T47D (cell line): ENCODE results near the gene PLD5.
"Not testable (repeated sequence)": the region's sequence is repeated elsewhere in the genome, so short reads cannot be mapped to it uniquely, and the experiment has no call there.

ENCODE experiments used
- DNase-seq, 2 experiments: peaks; one replicate each; pipeline versions ENCODE4 v3.0.0 to v3.0.0-alpha.2; 2011 to 2012; ENCODE audit warnings: low read depth in 1 of 2, low spot score in 1 of 2
- JUND ChIP-seq: IDR thresholded peaks from 2 replicates; pipeline ENCODE4 v1.6.1; 2012; ENCODE audit warnings: low read depth
- in situ Hi-C: cut with HindIII; loops from 2 replicates; pipeline ENCODE4 v1.10.0; 2016; ENCODE audit warnings: low sequenced_read_pairs, low pct_unique_long_range_greater_than_20kb

The PLD5 gene

DNA sequence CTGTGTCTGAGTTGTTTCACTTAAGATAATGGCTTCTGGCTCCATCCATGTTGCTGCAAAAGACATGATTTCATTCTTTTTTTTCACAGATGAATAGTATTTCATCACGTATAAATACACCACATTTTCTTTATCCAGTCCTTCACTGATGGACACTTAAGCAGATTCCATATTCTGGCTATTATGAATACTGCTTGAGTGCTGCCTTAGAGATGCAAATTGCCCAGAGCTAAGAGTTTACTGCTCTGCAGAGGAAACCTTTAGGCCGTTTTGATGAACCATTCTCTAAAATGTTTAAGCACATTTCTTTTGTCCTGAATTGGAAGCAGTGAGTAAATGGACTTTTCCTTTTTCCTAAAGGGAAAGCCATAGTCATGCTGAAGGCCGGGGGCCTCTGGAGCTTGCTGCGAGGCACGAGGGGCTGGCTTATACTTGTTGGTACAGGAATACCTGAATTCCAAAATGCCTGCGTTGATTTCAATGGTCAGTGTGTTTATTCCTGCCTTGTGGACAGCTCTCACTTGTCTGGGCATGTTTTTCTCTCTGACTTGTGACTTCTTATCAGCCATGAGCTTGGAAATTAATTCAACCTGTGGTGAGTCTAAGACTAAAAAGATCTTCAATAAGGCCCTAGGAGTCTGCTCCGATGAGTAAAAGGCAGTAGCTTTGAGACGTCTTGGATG lies 324.6 kb downstream of the PLD5 start:
- no peak for DNase-seq
- TF ChIP-seq JUND: no peak
- in situ Hi-C loops: no loop called here

- no peak for DNase-seq
- in situ Hi-C loops: no loop called here
- no peak for TF ChIP-seq JUND
These were observed 326.3 kb downstream of the PLD5 start for GRCh38 chr1:242197907-242198820.

- TF ChIP-seq JUND: no peak
- in situ Hi-C loops: no loop called here
- DNase-seq: no peak
These were observed 327.6 kb downstream of the PLD5 start for GRCh38 chr1:242196914-242197313.

GRCh38 chr1:242196101-242196500 lies 328.4 kb downstream of the PLD5 start:
- TF ChIP-seq JUND: no peak
- DNase-seq: no peak
- in situ Hi-C loops: no loop called here

DNA sequence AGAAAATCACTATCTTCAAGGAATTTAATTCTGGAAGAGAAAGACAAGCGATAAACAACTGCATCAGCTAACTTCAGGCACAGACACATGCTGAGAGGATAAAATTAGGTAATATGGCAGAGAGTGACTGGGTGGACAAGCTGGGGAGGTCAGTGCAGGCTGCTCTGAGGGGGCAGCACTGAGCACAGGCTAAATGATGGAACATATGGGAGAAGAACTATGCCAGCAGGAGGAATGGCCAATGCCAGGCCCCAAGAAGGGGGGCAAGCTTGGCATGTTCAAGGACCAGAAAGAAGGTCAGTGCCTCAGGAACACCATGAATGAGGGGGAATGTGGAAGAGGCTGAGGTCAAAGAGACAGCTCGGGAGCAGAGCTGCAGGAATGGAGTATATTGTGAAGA lies 334.9 kb downstream of the PLD5 start:
- in situ Hi-C loops: no loop called here
- no peak for TF ChIP-seq JUND
- DNase-seq: no peak

DNA sequence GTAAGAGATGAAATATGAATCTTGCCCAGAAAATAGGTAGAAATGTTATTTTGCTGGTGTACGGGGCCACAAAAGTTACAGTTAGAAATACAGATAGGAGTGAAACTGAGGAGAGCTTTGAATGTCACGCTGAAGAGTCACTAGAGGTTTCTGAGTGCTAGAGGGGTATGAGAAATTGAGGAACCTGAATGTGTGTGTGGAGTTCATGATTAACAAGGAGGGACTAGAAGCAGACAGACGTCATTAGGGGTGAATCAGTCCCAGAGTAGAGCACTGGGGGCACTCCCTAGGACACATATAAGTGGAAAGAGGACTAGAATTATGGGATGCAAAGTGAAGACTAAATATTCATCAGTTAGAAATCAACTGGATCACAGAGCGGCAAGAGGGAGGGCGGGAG lies 336.7 kb downstream of the PLD5 start:
- in situ Hi-C loops: no loop called here
- TF ChIP-seq JUND: no peak
- DNase-seq: no peak

GRCh38 chr1:242187171-242187570 lies 337.3 kb downstream of the PLD5 start:
- in situ Hi-C loops: no loop called here
- TF ChIP-seq JUND: no peak
- DNase-seq: no peak

- in situ Hi-C loops: no loop called here
- no peak for DNase-seq
- no peak for TF ChIP-seq JUND
These were observed 338.8 kb downstream of the PLD5 start for GRCh38 chr1:242185731-242186130.

DNA sequence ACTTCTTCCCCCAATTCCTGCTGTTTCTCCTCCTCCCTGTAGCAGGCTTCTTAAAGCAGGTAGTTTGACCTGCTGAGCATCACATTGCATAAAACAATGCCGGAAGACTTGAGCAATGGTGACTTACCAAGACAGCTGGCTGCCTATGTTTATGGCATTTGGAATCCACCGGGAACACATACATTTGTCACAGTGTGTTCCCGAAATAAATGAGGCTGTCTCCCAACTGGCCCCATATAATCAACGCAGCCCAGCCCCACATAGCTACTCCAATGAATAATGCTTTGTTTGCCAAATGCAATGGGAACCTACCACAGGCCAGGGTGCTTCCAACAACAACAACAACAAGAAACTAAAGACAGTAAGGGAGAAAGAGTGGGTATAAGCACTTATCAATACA lies 339.5 kb downstream of the PLD5 start:
- in situ Hi-C loops: no loop called here
- no peak for TF ChIP-seq JUND
- DNase-seq: no peak

DNA sequence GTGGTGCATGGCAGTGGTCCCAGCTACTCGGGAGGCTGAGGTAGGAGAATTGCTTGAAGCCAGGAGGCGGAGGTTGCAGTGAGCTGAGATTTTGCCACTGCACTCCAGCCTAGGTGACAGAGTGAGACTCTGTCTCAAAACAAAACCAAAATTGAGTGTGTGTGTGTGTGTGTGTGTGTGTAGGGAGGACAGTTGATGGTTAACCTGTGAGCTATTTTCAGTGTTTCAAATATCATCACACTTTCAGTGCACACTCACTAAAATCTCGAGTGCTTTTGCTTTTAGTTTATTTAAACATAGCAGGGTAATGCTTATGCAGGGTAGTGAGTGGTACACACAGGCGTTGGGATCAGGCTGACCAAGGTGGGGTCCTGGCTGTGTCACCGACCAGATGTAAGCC lies 344.7 kb downstream of the PLD5 start:
- DNase-seq, in situ Hi-C loops: not testable (repeated sequence)

DNA sequence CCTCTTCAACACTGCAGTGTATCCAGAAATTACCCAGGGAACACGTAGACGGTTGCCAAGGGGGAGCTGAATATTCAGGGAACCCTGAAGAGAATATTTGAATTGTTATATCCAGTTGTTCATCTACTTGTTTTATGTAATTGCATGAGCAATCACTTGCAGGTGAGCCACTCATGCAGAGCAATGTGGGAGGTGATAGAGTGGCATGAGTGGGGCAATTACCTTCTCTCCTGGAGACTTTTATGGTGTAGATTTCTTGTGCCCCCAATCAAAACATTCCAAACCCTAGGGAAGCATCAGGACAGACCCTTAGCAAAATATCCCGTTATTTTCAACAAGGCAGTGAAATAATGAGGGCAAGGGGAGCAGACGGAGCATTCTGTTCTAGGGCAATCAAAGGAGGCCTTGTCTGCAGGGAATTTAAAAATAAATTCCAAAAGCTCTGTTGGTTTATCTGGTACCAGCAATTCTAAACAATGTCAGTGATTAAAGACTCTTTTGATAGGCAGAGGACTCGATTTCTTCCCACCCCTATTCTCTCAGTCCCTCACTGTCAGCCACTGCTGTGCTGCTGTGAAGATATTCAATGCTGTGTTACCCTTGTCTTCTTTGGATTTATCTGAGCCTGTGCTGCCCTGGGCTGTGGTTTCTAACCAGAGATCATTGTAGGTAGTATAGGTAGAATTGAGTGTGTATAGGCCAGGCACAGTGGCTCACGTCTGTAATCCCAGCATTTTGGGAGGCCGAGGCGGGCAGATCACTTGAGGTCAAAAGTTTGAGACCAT lies 345.4 kb downstream of the PLD5 start:
- DNase-seq: no peak
- no peak for TF ChIP-seq JUND
- in situ Hi-C loops: no loop called here

- in situ Hi-C loops: no loop called here
These were observed 346.1 kb downstream of the PLD5 start for GRCh38 chr1:242178436-242178835.

GRCh38 chr1:242162140-242162539 lies 362.4 kb downstream of the PLD5 start:
- no peak for TF ChIP-seq JUND
- no peak for DNase-seq
- in situ Hi-C loops: no loop called here

More at GRCh38 chr1:242178436-242178835, 346.1 kb downstream of the PLD5 start:
- no peak for TF ChIP-seq JUND
- no peak for DNase-seq
